WTC11 (cell line): ENCODE data around the gene PPARD. TPM values are rescaled to one million over a fixed set of nuclear protein-coding genes. Genes with fewer than 3 reads are reported as not detected.

Experiments used
- ATAC-seq: fragments of 200-7000 bp; cut with Tn5 transposase; 2 replicates; pipeline ENCODE4 v1.10.0; 2021; ENCODE audit warnings: mild to moderate bottlenecking, moderate library complexity
- CTCF ChIA-PET: fragments of 300-600 bp; sonication (Branson Sonifier 250); formaldehyde crosslinking; loops from one replicate; lab custom pipeline; 2021; ENCODE audit warnings: antibody characterized with exemption; lab: Charles Lee
- POLR2A ChIA-PET: fragments of 350-600 bp; sonication (Branson Sonifier 250); formaldehyde crosslinking; loops from one replicate; lab custom pipeline; 2021; ENCODE audit warnings: antibody characterized with exemption; lab: Charles Lee
- DNase-seq: peaks from one replicate; pipeline ENCODE4 v3.0.0; 2021; ENCODE audit warnings: low spot score
- H3K27ac Mint-ChIP-seq: 2 replicates; pipeline ENCODE4 v1.8.0; 2021; ENCODE audit warnings: mixed read lengths
- H3K27me3 Mint-ChIP-seq: 2 replicates; pipeline ENCODE4 v1.8.0; 2021; ENCODE audit warnings: low read depth, mild to moderate bottlenecking, moderate library complexity, mixed read lengths
- H3K36me3 Mint-ChIP-seq: 2 replicates; pipeline ENCODE4 v1.8.0; 2021; ENCODE audit warnings: mixed read lengths
- H3K4me1 Mint-ChIP-seq: 2 replicates; pipeline ENCODE4 v1.8.0; 2022; ENCODE audit warnings: mixed read lengths
- H3K4me3 Mint-ChIP-seq: 2 replicates; pipeline ENCODE4 v1.8.0; 2021; ENCODE audit warnings: mild to moderate bottlenecking, moderate library complexity, mixed read lengths
- H3K9me3 Mint-ChIP-seq: 2 replicates; pipeline ENCODE4 v1.8.0; 2021; ENCODE audit warnings: mixed read lengths
- ATF6 ChIP-seq: sonication (generic); formaldehyde crosslinking; IDR thresholded peaks from 2 replicates; pipeline ENCODE4 v1.8.1; 2023; ENCODE audit warnings: mild to moderate bottlenecking, missing genetic modification reagents
- CDX4 ChIP-seq: fragments of 250-450 bp; sonication (Bioruptor Pico); IDR thresholded peaks from 2 replicates; pipeline ENCODE4 v1.9.0; 2021; ENCODE audit warnings: moderate library complexity, mild to moderate bottlenecking, inconsistent platforms, borderline replicate concordance
- CREB1 ChIP-seq: sonication (generic); formaldehyde crosslinking; IDR thresholded peaks from 2 replicates; pipeline ENCODE4 v1.8.0; 2023; ENCODE audit warnings: mild to moderate bottlenecking, missing genetic modification reagents
- CREM ChIP-seq: sonication (generic); formaldehyde crosslinking; IDR thresholded peaks from 2 replicates; pipeline ENCODE4 v1.8.1; 2022; ENCODE audit warnings: mild to moderate bottlenecking, missing genetic modification reagents, moderate library complexity
- EMX1 ChIP-seq: fragments of 250-450 bp; sonication (Bioruptor Pico); IDR thresholded peaks from 2 replicates; pipeline ENCODE4 v1.8.0; 2021; ENCODE audit warnings: mild to moderate bottlenecking
- ERG ChIP-seq: fragments of 250-450 bp; sonication (Bioruptor Pico); IDR thresholded peaks from 2 replicates; pipeline ENCODE4 v1.8.0; 2021; ENCODE audit warnings: mild to moderate bottlenecking
- MAX ChIP-seq: sonication (generic); formaldehyde crosslinking; IDR thresholded peaks from 2 replicates; pipeline ENCODE4 v1.8.0; 2022; ENCODE audit warnings: mild to moderate bottlenecking, missing genetic modification reagents
- MXD4 ChIP-seq: fragments of 250-450 bp; sonication (Bioruptor Pico); IDR thresholded peaks from 2 replicates; pipeline ENCODE4 v1.8.0; 2021; ENCODE audit warnings: mild to moderate bottlenecking, moderate library complexity, borderline replicate concordance
- MYBL2 ChIP-seq: sonication (generic); formaldehyde crosslinking; IDR thresholded peaks from 2 replicates; pipeline ENCODE4 v1.8.1; 2023; ENCODE audit warnings: mild to moderate bottlenecking, moderate library complexity, missing genetic modification reagents
- NFATC4 ChIP-seq: fragments of 250-450 bp; sonication (Bioruptor Pico); IDR thresholded peaks from 2 replicates; pipeline ENCODE4 v1.9.0; 2021; ENCODE audit warnings: mild to moderate bottlenecking
- NR1H2 ChIP-seq: sonication (generic); formaldehyde crosslinking; IDR thresholded peaks from 2 replicates; pipeline ENCODE4 v1.9.0; 2021; ENCODE audit warnings: mild to moderate bottlenecking, moderate library complexity, missing genetic modification reagents
- NR2C2 ChIP-seq: sonication (generic); formaldehyde crosslinking; IDR thresholded peaks from 2 replicates; pipeline ENCODE4 v1.8.0; 2022; ENCODE audit warnings: mild to moderate bottlenecking, missing genetic modification reagents
- PREB ChIP-seq: sonication (generic); formaldehyde crosslinking; IDR thresholded peaks from 2 replicates; pipeline ENCODE4 v1.8.1; 2022; ENCODE audit warnings: mild to moderate bottlenecking, missing genetic modification reagents, moderate library complexity, borderline replicate concordance
- PRRX2 ChIP-seq: fragments of 250-450 bp; sonication (Bioruptor Pico); IDR thresholded peaks from 2 replicates; pipeline ENCODE4 v1.8.0; 2021; ENCODE audit warnings: mild to moderate bottlenecking
- RELA ChIP-seq: sonication (generic); formaldehyde crosslinking; IDR thresholded peaks from 2 replicates; pipeline ENCODE4 v1.8.1; 2022; ENCODE audit warnings: missing genetic modification reagents, mild to moderate bottlenecking, borderline replicate concordance
- USF1 ChIP-seq: sonication (generic); formaldehyde crosslinking; IDR thresholded peaks from 2 replicates; pipeline ENCODE4 v1.8.0; 2022; ENCODE audit warnings: mild to moderate bottlenecking, missing genetic modification reagents
- ZBTB21 ChIP-seq: sonication (generic); formaldehyde crosslinking; IDR thresholded peaks from 2 replicates; pipeline ENCODE4 v1.8.1; 2023; ENCODE audit warnings: mild to moderate bottlenecking, missing genetic modification reagents, borderline replicate concordance
- ZNF281 ChIP-seq: sonication (generic); formaldehyde crosslinking; IDR thresholded peaks from 2 replicates; pipeline ENCODE4 v1.8.0; 2023; ENCODE audit warnings: mild to moderate bottlenecking, missing genetic modification reagents
- ZNF317 ChIP-seq: sonication (generic); formaldehyde crosslinking; IDR thresholded peaks from 2 replicates; pipeline ENCODE4 v1.8.1; 2023; ENCODE audit warnings: low read depth, mild to moderate bottlenecking, moderate library complexity, missing genetic modification reagents, borderline replicate concordance
- ZNF416 ChIP-seq: fragments of 250-450 bp; sonication (Bioruptor Pico); IDR thresholded peaks from 2 replicates; pipeline ENCODE4 v1.9.0; 2021; ENCODE audit warnings: mild to moderate bottlenecking, inconsistent platforms
- ZNF532 ChIP-seq: fragments of 250-450 bp; sonication (Bioruptor Pico); IDR thresholded peaks from 2 replicates; pipeline ENCODE4 v1.9.0; 2021; ENCODE audit warnings: mild to moderate bottlenecking, borderline replicate concordance
- ZNF671 ChIP-seq: fragments of 250-450 bp; sonication (Bioruptor Pico); IDR thresholded peaks from 2 replicates; pipeline ENCODE4 v1.8.0; 2021; ENCODE audit warnings: mild to moderate bottlenecking
- total RNA-seq: library from RNA; stranded (reverse); gene quantifications from 3 replicates; pipeline ENCODE4 v1.2.3, GENCODE V29; 2021

PPARD gene
- total RNA-seq, 1 experiment from 2014 or later, result 14.7 TPM

GRCh38 chr6:35473075-35473849, 130.9 kb downstream of the PPARD start:
- peaks cover 5% of the 10 kb centered on the region for H3K27me3 Mint-ChIP-seq
- ATAC-seq (peak; percentile 5), DNase-seq (no peak)
- H3K9me3 Mint-ChIP-seq, result no peaks in the 10 kb centered on the region
- H3K27ac Mint-ChIP-seq, result peak overlapping the region; percentile 73
- H3K4me1 Mint-ChIP-seq, result peaks cover 46% of the 10 kb centered on the region
- TF ChIP-seq EMX1 (CRISPR knock-in tag) (0 out of 2 replicates have a peak, but pooled peaks have one; percentile 39), ZBTB21 (CRISPR knock-in tag) (no peak), CDX4 (CRISPR knock-in tag) (no peak), NFATC4 (0 out of 2 replicates have a peak, but pooled peaks have one; percentile 59), CREM (CRISPR knock-in tag) (no peak), RELA (CRISPR knock-in tag) (no peak), ZNF532 (CRISPR knock-in tag) (peak; percentile 72; the same call in 1 of the 2 replicates), ZNF416 (peak; percentile 88), MYBL2 (CRISPR knock-in tag) (no peak), PRRX2 (CRISPR knock-in tag) (peak; percentile 80; the same call in 1 of the 2 replicates), CREB1 (CRISPR knock-in tag) (0 out of 2 replicates have a peak, but pooled peaks have one; percentile 46), ZNF281 (CRISPR knock-in tag) (no peak), NR1H2 (no peak), ERG (CRISPR knock-in tag) (0 out of 2 replicates have a peak, but pooled peaks have one; percentile 36), ZNF671 (CRISPR knock-in tag) (peak; percentile 86; the same call in 1 of the 2 replicates), ZNF317 (CRISPR knock-in tag) (no peak), PREB (CRISPR knock-in tag) (no peak), ATF6 (CRISPR knock-in tag) (no peak), MXD4 (CRISPR knock-in tag) (no peak), MAX (CRISPR knock-in tag) (no peak), NR2C2 (CRISPR knock-in tag) (no peak), USF1 (CRISPR knock-in tag) (no peak)
- H3K36me3 Mint-ChIP-seq, result peaks cover 58% of the 10 kb centered on the region
- POLR2A ChIA-PET, result interaction anchor here (0.5 to 7.9 kb wide), 15 partner anchors 8 to 961 kb away, joined by 3 to 54 read pairs (median 4); partner anchors contain the start of gene TEAD3
- CTCF ChIA-PET, result interaction anchor here (0.6 to 1.5 kb wide), 8 partner anchors 13 to 263 kb away, joined by 3 to 9 read pairs (median 5); no protein-coding TSS in a partner anchor
- no peak overlapping the region; the same call in 1 of the 2 replicates for H3K4me3 Mint-ChIP-seq
